GM21723 (cell line): ENCODE results near the gene CHST11.
A peak's percentile ranks its signal among the peaks of the same experiment; 100 is the strongest.

Experiments
- ATAC-seq: cut with Tn5 transposase; IDR thresholded peaks from one replicate; pipeline ENCODE4 v1.9.1; 2021; ENCODE audit warnings: mild to moderate bottlenecking, moderate library complexity; ENCODE audit not compliant: unreplicated experiment

The CHST11 gene

GRCh38 chr12:104669851-104670337, 213.1 kb downstream of the CHST11 start:
- ATAC-seq = peak; percentile 69

- ATAC-seq = no peak
These were observed 214.0 kb downstream of the CHST11 start for GRCh38 chr12:104670439-104671408.

GRCh38 chr12:104671409-104672095, 214.8 kb downstream of the CHST11 start:
- ATAC-seq = peak; percentile 65

- no peak for ATAC-seq
These were observed 215.3 kb downstream of the CHST11 start for GRCh38 chr12:104672096-104672445.

- ATAC-seq = no peak
These were observed 215.9 kb downstream of the CHST11 start for GRCh38 chr12:104672501-104673265.

GRCh38 chr12:104673294-104673693, 216.5 kb downstream of the CHST11 start:
- ATAC-seq = no peak

- no peak for ATAC-seq
These were observed 217.1 kb downstream of the CHST11 start for GRCh38 chr12:104673696-104674482.

GRCh38 chr12:104676636-104677035, 219.9 kb downstream of the CHST11 start:
- ATAC-seq = no peak

- ATAC-seq = no peak
These were observed 220.8 kb downstream of the CHST11 start for GRCh38 chr12:104677441-104678089.

- no peak for ATAC-seq
These were observed 223.3 kb downstream of the CHST11 start for GRCh38 chr12:104680070-104680469.

- ATAC-seq = no peak
These were observed 223.7 kb downstream of the CHST11 start for GRCh38 chr12:104680491-104680890.

GRCh38 chr12:104681012-104681690, 224.4 kb downstream of the CHST11 start:
- no peak for ATAC-seq

- no peak for ATAC-seq
These were observed 226.1 kb downstream of the CHST11 start for GRCh38 chr12:104682790-104683279.

- no peak for ATAC-seq
These were observed 227.2 kb downstream of the CHST11 start for GRCh38 chr12:104683831-104684503.

- ATAC-seq = no peak
These were observed 228.1 kb downstream of the CHST11 start for GRCh38 chr12:104684884-104685283.

GRCh38 chr12:104685366-104685765, 228.6 kb downstream of the CHST11 start:
- ATAC-seq = no peak

- no peak for ATAC-seq
These were observed 229.4 kb downstream of the CHST11 start for GRCh38 chr12:104686196-104686595.

GRCh38 chr12:104687823-104688573, 231.2 kb downstream of the CHST11 start:
- ATAC-seq = no peak
